Stimulated activated effector memory CD8-positive, alpha-beta T cell treated with anti-CD3 and anti-CD28 coated beads, Interleukin-12 subunit alpha, Interleukin-12 subunit beta, amount 100 ng/mL, for 72 hours (primary cell): Measurements from ENCODE around the gene COX7A2L.

Experiments
- ATAC-seq: fragments of 150-1000 bp; cut with Tn5 transposase; 2 replicates; pipeline ENCODE4 v1.10.0; 2021
- DNase-seq, 2 donors: peaks; one replicate each; pipeline ENCODE4 v3.0.0; 2021 to 2022; ENCODE audit warnings: low spot score in 2 of 2
- H3K27ac Mint-ChIP-seq: one replicate; pipeline ENCODE4 v1.8.0; 2022; ENCODE audit warnings: mild to moderate bottlenecking, mixed read lengths
- H3K36me3 Mint-ChIP-seq: one replicate; pipeline ENCODE4 v1.8.0; 2022; ENCODE audit warnings: mild to moderate bottlenecking, mixed read lengths
- H3K4me1 Mint-ChIP-seq: one replicate; pipeline ENCODE4 v1.8.0; 2022; ENCODE audit warnings: mixed read lengths
- H3K4me3 Mint-ChIP-seq: one replicate; pipeline ENCODE4 v1.8.0; 2022; ENCODE audit warnings: mild to moderate bottlenecking, mixed read lengths
- H3K9me3 Mint-ChIP-seq: one replicate; pipeline ENCODE4 v1.8.0; 2022; ENCODE audit warnings: mixed read lengths

COX7A2L gene

DNA sequence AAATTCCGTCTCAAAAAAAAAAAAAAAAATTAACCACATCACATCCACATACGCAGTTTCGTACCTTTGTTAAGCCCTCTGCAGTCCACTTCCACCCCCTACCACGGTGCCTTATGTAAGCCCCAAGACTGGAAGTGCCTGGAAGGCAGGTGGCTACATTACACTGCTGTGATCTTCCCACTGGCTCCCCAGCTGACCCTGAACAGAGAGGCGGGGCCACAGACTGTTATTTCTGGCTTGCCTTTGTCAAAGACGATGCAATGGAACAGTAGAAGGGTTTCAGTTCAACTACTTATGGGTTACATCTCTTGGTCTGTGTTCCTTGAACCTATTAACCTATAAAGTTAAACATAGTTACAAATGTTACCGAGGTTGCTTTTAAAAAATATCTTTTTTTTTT is 15.7 kb upstream of the COX7A2L start:
- ATAC-seq = no peak
- H3K9me3 Mint-ChIP-seq = no peaks in the 10 kb centered on the region
- no peaks in the 10 kb centered on the region for H3K36me3 Mint-ChIP-seq
- no peak for DNase-seq
- H3K4me3 Mint-ChIP-seq = no peak overlapping the region
- no peaks in the 10 kb centered on the region for H3K4me1 Mint-ChIP-seq
- H3K27ac Mint-ChIP-seq = no peak overlapping the region

DNA sequence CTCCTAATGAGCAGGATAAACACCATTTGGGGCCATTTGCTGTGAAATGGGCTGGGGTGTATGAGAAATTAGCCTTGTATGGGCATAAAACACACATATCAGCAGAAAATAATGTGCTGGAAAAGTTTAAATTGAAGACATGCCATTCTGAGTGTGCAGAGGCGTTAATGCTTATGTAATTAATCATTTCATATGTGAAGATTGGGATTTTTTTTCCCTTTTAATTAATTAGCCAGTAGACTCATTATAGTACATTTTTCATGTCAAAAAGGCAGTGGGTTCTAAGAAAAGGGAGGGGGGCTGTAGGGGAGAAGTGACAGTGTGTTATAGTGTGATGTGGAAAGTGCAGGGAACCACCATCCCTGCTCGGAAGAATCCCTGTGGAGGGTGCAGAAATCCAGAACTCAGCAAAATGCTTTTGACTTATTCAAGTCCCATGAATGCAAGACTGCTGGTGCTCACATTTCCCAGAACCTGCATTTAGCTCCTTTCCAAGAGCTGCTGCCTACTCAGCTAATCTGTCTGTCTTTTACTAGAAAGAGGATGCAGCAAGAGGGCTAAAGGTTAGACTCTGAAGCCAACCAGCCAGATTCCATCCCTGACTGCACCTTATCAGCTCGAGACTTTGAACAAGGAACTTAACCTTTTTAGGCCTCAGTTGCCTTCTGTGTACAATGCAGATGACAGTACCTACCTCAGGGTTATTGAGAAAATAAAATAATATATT is 11.6 kb upstream of the COX7A2L start:
- DNase-seq (no peak), ATAC-seq (no peak)
- Mint-ChIP-seq H3K4me1 (no peaks in the 10 kb centered on the region), H3K36me3 (no peaks in the 10 kb centered on the region), H3K4me3 (no peak overlapping the region), H3K27ac (no peak overlapping the region), H3K9me3 (no peaks in the 10 kb centered on the region)

DNA sequence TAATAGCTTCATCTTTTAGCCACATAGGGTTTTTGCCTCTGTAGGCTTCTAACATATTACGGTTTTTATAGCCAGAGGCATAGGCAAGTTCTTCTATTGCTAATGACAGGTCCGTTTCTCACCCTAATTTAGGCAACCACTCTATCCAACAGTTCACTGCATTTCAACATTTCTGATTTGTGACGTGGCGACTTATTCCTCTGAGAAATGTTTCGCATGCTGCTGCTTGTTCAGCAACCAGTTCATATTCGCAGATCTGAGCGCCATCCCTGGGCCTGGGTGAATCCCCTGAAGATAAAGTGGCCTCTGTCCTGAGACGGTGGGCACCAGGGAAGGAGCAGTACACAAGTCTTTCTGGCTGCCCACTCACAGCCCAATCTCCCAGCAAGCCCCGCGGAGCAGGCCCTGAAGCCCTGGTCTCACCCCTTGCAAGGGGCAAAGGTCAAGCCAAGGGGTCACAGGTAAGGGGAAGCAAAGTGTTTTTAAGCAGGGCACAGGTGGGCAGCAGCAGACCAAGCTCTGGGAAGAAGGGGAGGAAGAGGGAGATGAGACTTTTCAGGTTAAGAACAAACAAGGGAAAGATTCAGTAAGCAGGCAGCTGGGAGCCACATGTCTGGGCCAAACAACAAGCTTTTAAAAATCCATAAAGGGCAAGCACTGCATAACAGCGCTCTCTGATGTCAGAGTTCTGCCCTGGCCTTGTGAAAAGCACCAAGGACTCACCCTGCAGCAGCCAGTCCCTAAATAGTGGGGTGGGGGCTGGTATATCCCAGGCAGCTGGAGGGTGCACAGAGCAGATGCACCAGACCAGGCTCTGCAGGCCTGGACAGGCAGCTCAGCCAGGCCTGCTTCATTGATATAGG is 10.8 kb upstream of the COX7A2L start:
- ATAC-seq (no peak), DNase-seq (no peak)
- Mint-ChIP-seq H3K4me3 (no peak overlapping the region), H3K36me3 (no peaks in the 10 kb centered on the region), H3K4me1 (no peaks in the 10 kb centered on the region), H3K27ac (no peak overlapping the region), H3K9me3 (no peaks in the 10 kb centered on the region)

DNA sequence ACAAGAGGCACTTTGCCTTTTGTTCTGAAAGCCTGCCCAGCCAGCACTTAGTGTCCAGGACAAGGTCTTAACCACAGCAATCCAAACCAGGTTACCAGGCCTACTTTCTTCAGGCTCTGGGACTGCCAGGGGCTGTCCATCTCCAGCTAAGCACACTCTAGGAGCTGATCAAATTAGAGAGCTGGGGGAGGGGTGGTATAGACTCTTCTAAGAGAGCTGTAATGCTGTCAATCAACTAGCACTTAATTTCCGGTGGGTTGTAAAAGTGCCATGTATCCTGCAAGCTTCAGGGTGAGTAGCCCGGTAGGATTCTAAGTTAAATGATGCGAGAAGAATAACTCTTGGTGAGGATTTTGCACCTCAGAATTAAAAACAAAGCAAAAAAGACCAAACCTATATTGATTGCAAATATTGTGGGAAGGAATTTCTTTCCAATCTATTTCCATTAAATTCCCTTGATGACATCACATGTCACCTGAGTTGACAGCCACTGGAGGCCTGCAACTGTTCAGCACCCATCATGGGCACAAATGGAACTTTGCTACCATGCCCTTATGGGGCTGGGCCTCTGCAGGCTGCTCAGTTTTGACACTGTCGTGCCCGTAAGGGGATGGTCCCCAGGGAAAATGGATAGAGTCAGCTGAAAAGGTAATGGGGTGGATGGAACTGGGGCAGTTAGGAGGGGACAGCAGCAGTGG is 8.7 kb upstream of the COX7A2L start:
- Mint-ChIP-seq H3K36me3 (no peaks in the 10 kb centered on the region), H3K27ac (no peak overlapping the region), H3K4me3 (no peak overlapping the region), H3K9me3 (no peaks in the 10 kb centered on the region), H3K4me1 (no peaks in the 10 kb centered on the region)
- ATAC-seq = no peak
- DNase-seq = no peak

GRCh38 chr2:42368817-42369531 is 8.0 kb upstream of the COX7A2L start:
- no peaks in the 10 kb centered on the region for H3K9me3 Mint-ChIP-seq
- H3K4me3 Mint-ChIP-seq = no peak overlapping the region
- H3K36me3 Mint-ChIP-seq = no peaks in the 10 kb centered on the region
- no peak overlapping the region for H3K27ac Mint-ChIP-seq
- DNase-seq (no peak), ATAC-seq (no peak)
- H3K4me1 Mint-ChIP-seq = no peaks in the 10 kb centered on the region

DNA sequence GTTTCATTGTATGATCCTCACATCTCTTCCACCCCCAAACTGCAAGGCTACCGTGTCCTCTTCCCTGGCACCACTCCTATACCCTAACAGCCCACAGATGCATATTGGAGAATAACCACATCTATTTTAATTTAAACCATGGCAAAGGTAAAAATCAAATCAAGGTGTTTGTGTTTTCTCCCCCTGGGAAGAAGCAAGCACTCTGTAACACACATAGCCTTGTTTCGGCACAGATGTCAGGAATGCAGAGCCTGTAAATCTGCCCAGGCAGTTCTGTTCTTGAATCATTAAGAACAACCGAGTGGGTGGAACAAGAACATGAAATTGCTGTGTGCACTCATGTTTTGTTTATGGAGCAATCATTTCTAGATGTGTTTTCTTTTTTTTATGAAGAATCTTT is 6.8 kb upstream of the COX7A2L start:
- Mint-ChIP-seq H3K4me3 (no peak overlapping the region), H3K27ac (no peak overlapping the region), H3K4me1 (no peaks in the 10 kb centered on the region), H3K36me3 (no peaks in the 10 kb centered on the region), H3K9me3 (no peaks in the 10 kb centered on the region)
- ATAC-seq = no peak
- no peak for DNase-seq

DNA sequence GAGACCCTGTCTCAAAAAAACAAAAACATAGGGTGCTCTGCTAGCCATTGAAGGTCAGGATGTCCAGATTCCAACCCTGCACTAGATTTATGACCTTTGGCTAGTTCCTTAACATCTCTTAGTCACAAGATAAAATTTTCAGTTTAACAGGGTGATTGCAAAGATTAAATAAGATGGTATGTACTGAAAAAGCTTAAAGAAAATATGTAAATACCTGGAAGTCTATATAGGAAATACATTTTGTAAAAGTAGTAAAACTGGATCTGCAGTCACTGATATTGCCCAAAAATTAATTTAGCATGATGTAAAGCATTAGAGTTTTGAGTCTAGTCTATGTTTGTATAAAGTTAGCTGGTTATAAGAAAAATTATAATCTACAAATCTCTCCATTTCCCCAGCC is 5.4 kb upstream of the COX7A2L start:
- Mint-ChIP-seq H3K9me3 (no peaks in the 10 kb centered on the region), H3K4me1 (peaks cover 8% of the 10 kb centered on the region), H3K36me3 (no peaks in the 10 kb centered on the region), H3K27ac (no peak overlapping the region), H3K4me3 (no peak overlapping the region)
- no peak for DNase-seq
- no peak for ATAC-seq

GRCh38 chr2:42364658-42365057 is 3.6 kb upstream of the COX7A2L start:
- Mint-ChIP-seq H3K9me3 (no peaks in the 10 kb centered on the region), H3K4me1 (peaks cover 15% of the 10 kb centered on the region), H3K4me3 (no peak overlapping the region), H3K36me3 (peaks cover 8% of the 10 kb centered on the region), H3K27ac (no peak overlapping the region)
- no peak for DNase-seq
- no peak for ATAC-seq

DNA sequence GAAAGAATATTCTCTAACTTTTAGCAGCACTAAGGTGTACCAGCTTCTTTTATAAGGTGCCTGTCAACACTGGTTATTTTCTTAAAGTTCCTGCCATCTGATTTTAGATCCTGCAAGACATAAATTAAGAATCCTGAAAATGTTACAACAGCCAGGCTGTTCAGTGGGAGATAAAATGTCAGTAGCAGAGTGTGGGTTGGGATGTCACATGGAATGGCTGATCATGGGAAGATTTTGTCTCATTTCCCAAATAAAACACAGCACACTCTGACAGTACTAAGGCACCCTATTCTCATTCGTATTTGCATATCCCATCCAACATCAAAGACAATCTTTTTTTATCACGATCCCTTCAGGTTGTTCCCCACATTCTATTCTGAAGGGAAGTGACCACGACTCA is 2.4 kb upstream of the COX7A2L start:
- Mint-ChIP-seq H3K36me3 (peaks cover 11% of the 10 kb centered on the region), H3K27ac (no peak overlapping the region), H3K4me3 (no peak overlapping the region), H3K9me3 (no peaks in the 10 kb centered on the region), H3K4me1 (peaks cover 28% of the 10 kb centered on the region)
- no peak for ATAC-seq
- no peak for DNase-seq

- Mint-ChIP-seq H3K4me1 (peaks cover 41% of the 10 kb centered on the region), H3K27ac (peak overlapping the region; percentile 88)
- no peak for ATAC-seq
Measured at GRCh38 chr2:42361728-42362283, 789 bp upstream of the COX7A2L start.

DNA sequence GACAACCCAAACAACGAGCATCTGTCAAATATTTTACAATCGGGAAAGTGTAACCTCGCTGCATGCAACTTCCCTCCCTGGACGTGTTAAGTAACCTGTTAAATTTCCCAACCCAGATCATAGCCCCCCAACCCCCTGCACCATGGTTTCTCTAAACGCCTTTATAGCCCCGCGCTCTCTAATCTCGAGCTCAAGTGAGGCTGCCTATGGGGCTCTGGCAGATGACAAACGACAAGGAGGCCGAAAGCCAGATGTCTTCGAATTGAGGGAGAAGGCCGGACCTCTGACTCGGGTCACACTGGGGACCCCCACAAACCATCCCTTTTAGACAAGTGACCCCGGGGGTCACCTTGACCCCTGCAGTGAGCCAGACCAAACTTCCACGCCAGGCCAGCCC is 526 bp downstream of the COX7A2L start:
- H3K27ac Mint-ChIP-seq = peak overlapping the region; percentile 88
- peak overlapping the region; percentile 81 for H3K4me3 Mint-ChIP-seq
- peaks cover 48% of the 10 kb centered on the region for H3K4me1 Mint-ChIP-seq
- ATAC-seq = no peak
- H3K36me3 Mint-ChIP-seq = peaks cover 11% of the 10 kb centered on the region
- no peak for DNase-seq
- no peaks in the 10 kb centered on the region for H3K9me3 Mint-ChIP-seq

More at GRCh38 chr2:42361728-42362283, 789 bp upstream of the COX7A2L start:
- DNase-seq = no peak
- H3K36me3 Mint-ChIP-seq = peaks cover 11% of the 10 kb centered on the region
- H3K9me3 Mint-ChIP-seq = no peaks in the 10 kb centered on the region
- peak overlapping the region; percentile 81 for H3K4me3 Mint-ChIP-seq

DNA sequence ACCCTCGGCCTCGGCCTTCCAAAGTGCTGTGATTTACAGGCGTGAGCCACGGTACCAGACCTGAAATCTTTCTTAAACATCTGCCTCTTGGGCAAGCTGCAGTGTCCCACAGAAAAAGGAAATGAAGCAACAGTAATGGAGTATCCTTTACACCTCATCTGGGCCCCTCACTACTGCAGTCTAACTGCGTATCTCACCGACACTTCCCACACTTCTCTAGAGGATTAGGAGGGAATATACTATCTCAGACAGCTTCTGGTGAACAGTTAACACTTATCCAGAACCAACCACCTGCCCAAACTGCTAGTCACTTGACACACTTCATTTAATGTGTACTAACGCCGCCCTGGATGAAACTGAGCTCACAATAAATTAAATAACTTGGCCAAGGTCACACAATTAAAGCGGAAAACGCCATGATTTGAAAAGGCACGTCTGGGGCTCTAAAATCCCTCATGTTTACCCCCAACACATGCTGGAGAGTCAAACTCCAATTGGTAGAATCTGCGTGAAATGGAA is 993 bp downstream of the COX7A2L start:
- DNase-seq (peak in 1 of 2 donors; percentile 64), ATAC-seq (no peak)
- H3K4me1 Mint-ChIP-seq = peaks cover 49% of the 10 kb centered on the region
- no peaks in the 10 kb centered on the region for H3K9me3 Mint-ChIP-seq
- H3K4me3 Mint-ChIP-seq = peak overlapping the region; percentile 81
- peaks cover 11% of the 10 kb centered on the region for H3K36me3 Mint-ChIP-seq
- H3K27ac Mint-ChIP-seq = peak overlapping the region; percentile 88

- peaks cover 55% of the 10 kb centered on the region for H3K4me1 Mint-ChIP-seq
- peak overlapping the region; percentile 88 for H3K27ac Mint-ChIP-seq
- H3K36me3 Mint-ChIP-seq = peaks cover 11% of the 10 kb centered on the region
- DNase-seq (no peak), ATAC-seq (no peak)
- H3K9me3 Mint-ChIP-seq = no peaks in the 10 kb centered on the region
- H3K4me3 Mint-ChIP-seq = peak overlapping the region; percentile 81
Measured at GRCh38 chr2:42359304-42359964, 1.6 kb downstream of the COX7A2L start.

DNA sequence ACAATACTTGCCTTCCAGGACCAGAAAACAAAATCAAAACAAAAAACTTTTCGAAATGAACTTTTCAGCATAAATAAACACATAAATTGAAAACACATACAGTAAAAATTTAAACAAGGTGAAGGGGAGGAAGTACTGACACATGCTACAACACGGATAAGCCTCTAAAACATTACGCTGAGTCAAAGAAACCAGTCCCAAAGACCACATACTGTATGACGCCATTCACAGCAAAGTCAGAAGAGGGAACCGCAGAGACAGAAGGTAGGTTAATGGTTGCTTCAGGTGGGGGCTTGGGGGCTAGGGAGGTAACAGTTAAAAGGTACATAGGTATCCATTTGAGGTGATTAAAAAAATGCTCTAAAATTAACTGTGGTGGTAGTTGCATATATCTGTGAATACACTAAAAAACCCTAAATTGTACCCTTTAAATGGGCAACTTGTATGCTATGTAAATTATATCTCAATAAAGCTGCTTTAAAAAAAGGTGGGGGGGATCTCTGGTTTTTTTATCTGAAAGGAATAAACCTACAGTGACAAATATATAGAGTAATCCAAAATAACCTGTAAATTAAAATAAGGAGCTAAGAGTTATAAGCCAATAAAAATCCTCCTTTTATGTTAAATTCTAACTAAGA is 7.1 kb downstream of the COX7A2L start:
- DNase-seq (no peak), ATAC-seq (peak; percentile 100)
- Mint-ChIP-seq H3K4me1 (peaks cover 43% of the 10 kb centered on the region), H3K9me3 (no peaks in the 10 kb centered on the region), H3K4me3 (no peak overlapping the region), H3K36me3 (peaks cover 35% of the 10 kb centered on the region), H3K27ac (peak overlapping the region; percentile 43)
